HL-60/S4 (cell line): ENCODE results near the gene FGD5.

Experiments
- in situ Hi-C: fragments of 300-500 bp; cut with MboI; formaldehyde crosslinking; loops from 2 replicates; pipeline ENCODE4 v1.14.3; 2022; ENCODE audit warnings: low sequenced_read_pairs

Gene FGD5

DNA sequence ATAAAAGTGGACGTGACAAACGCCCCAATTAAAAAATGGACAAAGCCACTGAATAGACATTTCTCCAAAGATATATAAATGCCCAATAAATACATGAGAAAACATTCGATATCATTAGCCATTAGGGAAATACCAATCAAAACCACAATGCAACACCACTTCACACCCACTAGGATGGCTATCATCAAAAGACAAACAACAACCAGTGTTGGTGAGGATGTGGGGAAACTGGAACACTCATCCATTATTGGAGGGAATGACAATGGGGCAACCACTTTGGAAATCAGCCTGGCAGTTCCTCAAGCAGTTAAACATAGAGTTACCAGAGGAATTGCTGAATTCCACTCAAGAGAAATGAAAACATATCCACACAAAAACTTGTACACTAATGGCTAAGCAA is 32.4 kb upstream of the FGD5 start:
- in situ Hi-C loops, result loop anchor here (10.0 kb wide), 2 partner anchors 112 to 282 kb away; partner anchors contain the start of gene C3orf20

DNA sequence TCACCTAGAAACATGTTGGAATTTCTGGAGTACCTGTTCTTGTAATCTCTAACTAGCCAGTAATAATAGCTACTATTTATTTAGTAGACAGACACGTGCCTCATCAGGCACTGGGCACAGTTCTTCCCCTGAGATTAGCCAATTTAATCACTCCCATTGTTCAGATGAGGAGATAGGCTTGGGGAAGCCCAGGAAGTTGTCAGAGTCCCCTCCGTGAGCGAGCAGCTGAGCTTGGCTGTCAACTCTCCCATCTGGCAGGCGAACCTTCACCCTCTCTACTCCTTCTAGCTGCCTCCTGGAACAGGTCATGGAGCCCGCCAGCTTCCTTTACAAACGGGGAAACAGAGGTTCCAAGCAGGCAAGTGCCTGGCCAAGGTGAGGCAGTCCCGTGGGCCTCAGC is 31.1 kb upstream of the FGD5 start:
- in situ Hi-C loops, result loop anchor here (10.0 kb wide), 2 partner anchors 113 to 283 kb away; partner anchors contain the start of gene C3orf20

DNA sequence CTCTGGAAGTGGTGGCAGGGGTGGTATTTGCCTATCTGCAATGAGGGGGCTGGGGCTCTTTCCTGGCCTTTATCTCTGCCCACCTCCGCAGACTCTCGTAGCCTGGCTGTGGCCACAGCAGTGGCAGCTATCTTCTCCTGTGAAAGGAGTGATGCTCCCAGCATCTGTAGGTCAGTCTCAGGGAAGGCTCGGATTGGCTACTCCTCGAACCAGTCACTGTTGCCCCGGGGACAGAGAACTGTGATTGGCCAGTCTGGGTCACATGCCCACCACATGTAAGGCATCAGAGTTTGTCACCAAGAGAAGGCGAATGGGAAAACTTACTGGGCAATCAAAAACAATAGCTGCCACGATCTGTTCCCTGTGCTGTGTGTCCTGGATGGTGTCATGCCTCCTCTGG is 30.1 kb upstream of the FGD5 start:
- in situ Hi-C loops, result loop anchor here (10.0 kb wide), 2 partner anchors 114 to 284 kb away; partner anchors contain the start of gene C3orf20

DNA sequence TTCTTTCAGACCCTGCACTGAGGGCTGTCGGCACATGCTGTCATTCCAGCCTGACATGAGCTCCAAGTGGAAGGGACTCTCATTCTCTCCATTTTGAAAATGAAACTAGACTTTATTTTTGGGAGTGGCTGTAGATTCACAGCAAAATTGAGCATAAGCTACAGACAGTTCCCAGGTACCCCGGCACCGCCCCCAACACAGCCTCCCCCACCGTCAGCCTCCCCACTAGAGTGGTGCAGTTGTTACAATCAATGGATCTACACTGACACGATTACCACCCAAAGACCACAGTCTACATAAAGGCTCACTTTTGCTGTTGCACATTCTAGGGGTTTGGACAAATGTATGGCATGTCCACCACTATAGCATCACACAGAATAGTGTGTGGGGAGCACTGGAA is 29.5 kb upstream of the FGD5 start:
- in situ Hi-C loops, result loop anchor here (10.0 kb wide), 2 partner anchors 114 to 284 kb away; partner anchors contain the start of gene C3orf20

DNA sequence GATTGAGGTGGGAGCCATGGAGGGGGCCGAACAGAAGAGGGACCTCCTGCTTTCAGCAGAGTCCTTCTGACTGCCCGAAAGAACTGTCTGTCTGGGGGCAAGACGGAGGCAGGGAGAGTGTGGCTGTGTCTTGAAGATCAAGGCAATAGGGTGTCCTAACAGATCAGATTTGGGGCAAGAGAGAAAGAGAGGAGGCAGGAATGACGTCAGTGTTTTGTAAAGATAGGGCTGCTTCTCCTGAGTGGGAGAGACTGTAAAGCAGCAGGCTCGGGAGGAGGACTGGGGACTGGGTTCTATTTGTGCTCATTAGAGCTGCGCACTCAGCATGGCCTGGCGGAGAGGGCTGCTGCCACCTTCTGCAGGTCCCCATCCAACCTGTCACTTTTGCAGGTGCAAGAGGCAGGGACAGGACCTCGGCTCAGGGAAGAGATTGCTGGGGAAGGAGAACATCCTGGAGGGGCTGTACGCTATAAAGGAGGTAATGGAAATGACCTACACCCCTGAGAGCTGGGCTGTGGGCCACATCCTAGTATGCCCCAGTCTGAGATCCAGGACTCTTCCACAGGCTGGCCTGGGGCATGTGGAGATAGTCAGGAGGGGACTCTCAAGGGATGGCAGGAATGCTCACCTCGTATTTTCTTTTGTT is 29.0 kb upstream of the FGD5 start:
- in situ Hi-C loops, result loop anchor here (10.0 kb wide), 3 partner anchors 115 to 285 kb away; partner anchors contain the start of gene C3orf20

DNA sequence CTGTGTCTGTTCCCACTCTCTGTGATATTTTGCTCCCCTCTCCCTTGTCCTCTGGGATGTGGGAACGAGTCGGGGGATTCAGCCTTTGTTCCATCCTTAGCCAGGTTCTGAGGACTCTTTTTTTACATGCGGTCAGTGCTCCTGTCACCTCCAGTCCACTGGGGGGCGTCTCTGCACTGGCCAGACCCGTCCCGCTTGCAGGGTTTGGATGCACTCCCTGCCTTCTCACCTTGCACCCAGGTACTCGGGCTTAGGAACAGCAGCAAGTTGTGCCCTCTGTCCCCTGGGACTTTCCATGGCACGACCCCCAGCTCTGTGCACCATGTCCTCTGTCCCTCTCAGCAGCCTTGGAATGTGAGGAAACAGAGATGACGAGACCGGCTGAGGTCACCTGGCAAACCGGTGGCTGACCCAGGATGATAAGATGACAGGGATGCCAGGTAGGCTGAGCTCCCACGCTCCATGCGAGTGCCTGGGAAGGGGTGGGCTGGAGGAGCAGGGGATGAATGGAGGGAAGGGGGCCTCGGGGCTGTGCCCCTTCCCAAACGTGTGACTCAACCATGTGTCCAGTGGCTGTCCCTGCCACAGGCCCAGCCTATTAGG is 27.3 kb upstream of the FGD5 start:
- in situ Hi-C loops, result loop anchor here (10.0 kb wide), 1 partner anchor 133 kb away; no protein-coding TSS in a partner anchor

DNA sequence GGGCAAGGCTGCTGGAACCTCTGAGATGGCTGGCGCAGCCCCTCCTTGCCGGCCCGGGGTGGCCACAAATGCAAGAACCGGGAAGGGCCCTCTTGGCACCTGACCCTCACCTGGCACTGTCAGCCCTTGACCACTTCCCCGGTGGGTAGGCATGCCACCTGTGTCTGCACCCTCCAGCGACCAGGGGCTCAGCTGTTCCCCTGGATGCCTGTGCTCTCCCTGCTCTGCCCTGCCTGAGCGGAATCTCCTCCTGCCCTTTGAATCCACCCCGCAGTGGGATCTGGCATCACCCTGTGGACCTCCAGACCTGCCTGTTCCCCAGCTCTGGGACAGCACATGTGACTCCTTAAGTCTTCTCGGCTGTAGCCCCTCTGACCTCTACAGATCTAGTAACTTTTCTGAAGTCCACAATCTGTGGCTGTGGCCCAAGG is 26.1 kb upstream of the FGD5 start:
- in situ Hi-C loops, result loop anchor here (10.0 kb wide), 1 partner anchor 132 kb away; no protein-coding TSS in a partner anchor

DNA sequence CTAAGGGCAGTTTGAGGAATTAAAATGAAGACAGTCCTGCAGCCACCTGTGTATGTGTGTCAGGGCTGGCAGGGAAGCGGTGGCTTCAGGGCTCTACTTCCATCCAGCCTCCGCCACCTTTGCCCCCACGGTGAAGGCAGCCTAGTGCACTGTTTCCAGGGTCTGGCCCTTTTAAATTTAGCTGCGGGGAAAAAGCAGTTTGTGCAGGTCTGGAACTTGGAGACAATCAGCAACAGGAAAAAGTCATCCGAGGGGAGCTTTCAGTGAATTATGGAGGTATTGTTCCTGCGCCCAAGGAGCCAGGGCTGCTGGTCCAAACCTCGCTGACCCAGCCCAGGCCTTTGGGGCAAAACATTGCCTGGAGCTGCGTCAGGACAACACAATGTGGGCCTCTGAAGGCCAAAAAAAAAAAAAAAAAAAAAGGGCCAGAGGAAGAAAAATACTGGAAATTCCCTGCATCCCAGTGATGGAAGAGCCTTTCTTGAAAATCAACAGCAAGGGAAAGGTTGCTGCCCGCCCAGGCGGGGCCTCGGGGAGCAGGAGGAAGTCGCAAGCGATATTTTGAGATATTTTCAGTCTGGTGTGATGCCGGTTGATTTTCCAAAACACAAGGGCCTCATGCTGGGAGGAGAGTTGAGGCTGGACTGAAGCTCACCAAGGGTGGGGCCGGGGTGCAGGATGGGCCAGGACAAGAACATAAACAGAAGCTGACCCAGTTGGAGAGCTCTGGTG is 25.5 kb upstream of the FGD5 start:
- in situ Hi-C loops, result loop anchor here (10.0 kb wide), 1 partner anchor 132 kb away; no protein-coding TSS in a partner anchor

DNA sequence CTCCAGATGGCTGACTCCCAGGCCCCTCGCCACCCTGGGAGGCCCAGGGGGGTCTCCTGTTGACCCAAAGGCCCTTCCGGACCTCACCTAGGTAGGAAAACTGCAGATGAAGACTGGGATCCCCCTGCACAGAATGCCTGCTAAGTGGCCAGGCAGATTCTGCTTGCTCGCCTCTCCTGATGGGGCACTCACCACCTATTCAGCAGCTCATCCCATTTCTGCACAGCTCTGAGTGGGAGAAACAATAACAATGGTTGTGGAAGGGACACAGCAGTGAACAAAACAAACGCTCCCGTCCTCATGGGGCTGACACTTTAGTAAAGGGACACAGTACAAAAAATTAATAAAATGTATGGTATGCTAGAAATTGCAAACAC is 24.9 kb upstream of the FGD5 start:
- in situ Hi-C loops, result loop anchor here (10.0 kb wide), 1 partner anchor 131 kb away; no protein-coding TSS in a partner anchor

DNA sequence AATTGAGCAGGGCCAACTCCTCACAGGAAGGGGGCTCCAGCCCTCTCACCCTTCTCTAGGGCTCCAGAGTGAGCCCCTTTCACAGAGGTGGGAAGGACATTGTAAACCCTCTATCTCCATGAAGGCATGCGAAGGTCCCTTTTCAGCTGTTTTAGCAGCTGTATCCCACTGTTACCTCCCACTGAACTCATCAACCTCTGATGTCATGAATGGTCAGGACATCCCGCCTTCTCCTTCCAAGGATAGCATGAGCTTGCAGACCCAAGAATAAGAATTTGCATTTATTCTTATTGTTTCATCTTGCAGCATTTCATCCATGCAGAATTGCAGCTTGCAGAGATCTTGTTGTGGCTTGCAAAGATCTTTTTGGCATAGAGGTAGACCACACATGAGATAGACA is 24.3 kb upstream of the FGD5 start:
- in situ Hi-C loops, result loop anchor here (10.0 kb wide), 1 partner anchor 130 kb away; no protein-coding TSS in a partner anchor

DNA sequence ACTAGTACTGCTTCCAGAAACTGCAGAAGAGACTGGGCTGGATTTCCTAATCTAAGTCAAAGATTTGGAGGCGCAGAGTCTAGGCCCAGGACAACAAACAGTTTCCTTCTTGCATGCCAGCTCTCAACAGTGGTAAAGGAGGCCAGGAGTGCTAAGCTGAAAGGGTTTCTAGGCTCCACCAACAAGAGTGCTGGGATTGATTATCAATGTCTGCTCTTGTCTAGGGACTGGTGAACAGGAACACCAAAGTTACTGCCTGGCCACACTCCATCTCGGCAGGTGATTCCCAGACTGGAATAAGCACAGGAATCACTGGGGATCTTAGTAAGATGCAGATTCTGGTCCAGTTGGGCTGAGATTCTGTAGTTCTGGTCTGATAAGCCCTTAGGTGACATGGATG is 22.8 kb upstream of the FGD5 start:
- in situ Hi-C loops, result loop anchor here (10.0 kb wide), 1 partner anchor 129 kb away; no protein-coding TSS in a partner anchor

DNA sequence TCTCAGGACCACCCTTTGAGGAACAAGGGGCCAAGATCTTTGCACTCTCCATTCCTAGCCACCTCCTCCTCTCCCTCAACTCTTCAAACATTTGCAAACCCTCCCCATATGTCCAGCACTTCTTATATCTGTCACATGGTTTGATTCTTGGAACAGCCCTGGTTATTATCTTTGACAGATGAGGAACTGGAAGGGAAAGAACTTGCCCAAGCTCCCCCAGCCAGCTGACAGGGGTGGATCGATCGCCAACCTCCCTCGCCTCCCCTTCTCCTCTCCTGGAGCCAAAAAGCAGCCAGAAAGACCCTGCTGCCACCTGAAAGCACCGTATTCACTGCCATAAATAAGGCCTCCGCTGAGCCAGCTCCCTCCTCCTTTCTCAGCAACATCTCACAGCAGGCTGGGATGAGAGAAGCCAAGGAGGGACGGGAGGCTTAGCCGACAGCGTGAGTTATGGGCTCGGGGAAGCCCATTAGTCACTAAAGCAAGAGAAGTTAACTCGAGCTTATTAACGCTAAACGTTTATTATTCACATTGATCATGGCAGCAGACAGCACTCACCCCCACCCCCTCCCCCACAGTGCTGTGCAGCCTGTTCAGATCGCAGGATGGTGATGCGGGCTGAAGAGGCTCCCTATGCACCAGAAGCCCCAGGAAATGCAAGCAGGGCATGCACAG is 22.2 kb upstream of the FGD5 start:
- in situ Hi-C loops, result loop anchor here (10.0 kb wide), 1 partner anchor 128 kb away; no protein-coding TSS in a partner anchor

DNA sequence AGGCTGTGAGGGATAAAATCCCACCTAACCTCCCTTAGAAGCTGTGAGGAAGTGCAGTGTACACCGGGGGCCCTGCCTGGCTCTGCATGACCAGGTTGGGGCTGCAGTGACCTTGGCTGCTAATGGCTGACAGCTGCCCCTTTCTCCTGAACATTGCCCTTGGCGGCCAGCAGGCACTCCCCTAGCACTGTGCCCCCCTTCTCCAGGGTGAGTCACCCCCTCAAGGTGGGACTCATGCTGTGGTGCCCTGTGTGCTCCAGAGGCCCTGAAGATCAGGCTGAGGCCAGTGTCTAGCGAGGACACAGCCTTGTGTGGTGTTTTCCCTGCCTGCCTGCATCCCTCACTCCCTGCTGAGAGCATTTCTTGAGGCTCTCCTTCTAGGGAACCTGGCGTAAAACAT is 21.0 kb upstream of the FGD5 start:
- in situ Hi-C loops, result loop anchor here (10.0 kb wide), 1 partner anchor 127 kb away; no protein-coding TSS in a partner anchor

DNA sequence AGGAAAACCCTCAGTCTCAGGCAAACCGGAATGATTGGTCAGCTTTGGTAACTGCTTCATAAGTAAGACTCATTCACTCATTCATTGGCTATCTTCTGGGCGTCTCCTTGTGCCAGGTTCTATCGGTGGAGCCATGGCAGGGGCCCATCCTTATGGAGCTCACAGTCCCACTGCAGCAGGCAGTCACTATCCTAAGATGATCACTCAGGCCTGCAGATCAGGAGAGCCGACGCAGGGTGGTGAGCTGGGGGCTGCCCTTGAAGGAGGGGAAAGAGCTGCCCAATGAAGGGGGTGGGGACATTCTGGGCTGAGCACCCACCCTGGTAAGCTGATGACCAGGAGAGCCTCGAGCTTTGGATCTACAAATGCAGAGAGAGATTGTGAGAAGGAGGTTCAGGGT is 20.5 kb upstream of the FGD5 start:
- in situ Hi-C loops, result loop anchor here (10.0 kb wide), 1 partner anchor 127 kb away; no protein-coding TSS in a partner anchor

DNA sequence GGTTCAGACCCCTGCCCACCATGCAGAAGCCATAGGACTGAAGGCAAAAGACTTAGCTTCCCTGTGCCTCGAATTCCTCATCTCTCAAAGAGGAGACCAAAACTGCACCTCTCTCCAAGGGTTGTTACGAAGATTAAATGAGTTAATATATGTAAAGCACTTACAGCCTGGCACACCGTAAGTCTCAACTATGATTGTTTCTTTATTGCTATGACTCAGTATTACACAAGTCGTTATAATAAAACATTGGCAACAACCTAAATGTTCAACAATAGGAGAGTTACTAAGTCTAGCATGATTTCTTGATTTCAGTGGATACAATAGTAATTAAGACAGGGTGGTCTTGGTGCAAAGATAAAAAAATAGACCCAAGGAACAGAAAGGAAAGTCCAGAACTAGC is 19.6 kb upstream of the FGD5 start:
- in situ Hi-C loops, result loop anchor here (10.0 kb wide), 1 partner anchor 126 kb away; no protein-coding TSS in a partner anchor

DNA sequence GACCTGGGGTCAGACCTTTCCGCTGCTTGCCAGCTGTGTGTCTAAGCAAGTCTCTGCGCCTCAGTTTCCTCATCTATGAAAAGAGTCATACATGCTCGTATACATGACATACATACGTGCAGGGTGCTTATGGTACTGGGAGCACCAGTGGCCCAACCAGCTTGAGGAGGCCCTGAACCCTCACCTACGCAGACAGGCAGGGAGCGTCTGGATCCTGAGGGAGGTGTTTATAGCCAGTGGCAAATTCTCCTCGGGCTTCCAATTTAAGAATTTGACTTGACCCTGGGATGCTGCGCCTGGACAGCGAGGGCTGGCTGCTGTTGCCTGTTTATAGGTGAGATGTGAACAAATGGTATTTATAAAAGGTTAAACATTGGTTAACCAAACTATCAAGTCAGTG is 17.7 kb upstream of the FGD5 start:
- in situ Hi-C loops, result no loop called here

DNA sequence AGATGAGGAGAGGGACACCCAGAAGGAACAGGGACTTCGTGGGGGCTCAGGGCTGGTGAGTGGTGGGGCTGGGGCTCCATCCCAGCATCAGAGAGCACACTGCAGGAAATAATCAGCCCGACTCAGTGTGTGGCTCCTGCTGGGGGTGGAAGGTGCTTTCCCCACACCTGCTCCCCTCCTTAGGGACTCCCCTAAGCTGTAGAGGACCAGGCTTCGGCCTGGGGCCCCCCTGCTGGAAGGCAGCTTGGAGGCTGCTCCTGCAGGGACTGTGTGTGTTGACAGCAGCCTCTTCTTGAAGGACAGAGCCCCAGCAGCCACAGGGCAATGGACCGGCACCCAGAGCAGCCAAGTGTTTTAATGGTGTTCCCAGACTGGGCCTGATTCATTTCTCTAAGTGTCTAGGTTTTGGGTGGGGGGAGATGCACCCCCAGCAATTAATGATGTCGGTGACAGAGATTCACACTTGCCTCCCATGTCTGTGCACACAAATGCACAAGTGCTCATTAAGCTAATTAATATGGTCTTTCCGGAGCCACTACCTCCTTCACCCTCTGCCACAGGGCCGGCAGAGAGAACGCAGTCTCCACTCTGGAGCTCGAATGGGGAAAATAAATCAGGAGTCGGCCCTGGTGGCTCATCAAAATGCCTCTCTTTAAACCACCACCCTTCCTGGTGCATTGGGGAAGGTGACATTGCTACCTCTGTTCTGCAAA is 16.9 kb upstream of the FGD5 start:
- in situ Hi-C loops, result no loop called here

DNA sequence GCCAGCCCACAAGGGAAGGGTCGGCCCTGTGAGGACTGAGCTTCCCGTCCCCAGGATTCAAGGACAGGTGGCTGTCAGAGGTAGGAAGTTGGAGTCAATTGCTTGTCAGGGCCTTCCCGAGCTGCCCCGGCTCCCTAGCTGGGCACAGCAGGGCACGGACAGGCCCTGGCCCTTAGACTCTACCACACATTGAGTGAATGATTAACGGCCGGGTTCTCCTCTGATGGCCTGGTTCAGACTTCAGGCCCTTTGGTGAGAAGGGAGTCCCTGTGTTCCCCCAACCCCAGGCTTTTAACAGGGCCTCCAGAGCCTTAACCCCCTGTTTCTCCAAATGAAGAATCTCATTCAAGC is 16.4 kb upstream of the FGD5 start:
- in situ Hi-C loops, result no loop called here

DNA sequence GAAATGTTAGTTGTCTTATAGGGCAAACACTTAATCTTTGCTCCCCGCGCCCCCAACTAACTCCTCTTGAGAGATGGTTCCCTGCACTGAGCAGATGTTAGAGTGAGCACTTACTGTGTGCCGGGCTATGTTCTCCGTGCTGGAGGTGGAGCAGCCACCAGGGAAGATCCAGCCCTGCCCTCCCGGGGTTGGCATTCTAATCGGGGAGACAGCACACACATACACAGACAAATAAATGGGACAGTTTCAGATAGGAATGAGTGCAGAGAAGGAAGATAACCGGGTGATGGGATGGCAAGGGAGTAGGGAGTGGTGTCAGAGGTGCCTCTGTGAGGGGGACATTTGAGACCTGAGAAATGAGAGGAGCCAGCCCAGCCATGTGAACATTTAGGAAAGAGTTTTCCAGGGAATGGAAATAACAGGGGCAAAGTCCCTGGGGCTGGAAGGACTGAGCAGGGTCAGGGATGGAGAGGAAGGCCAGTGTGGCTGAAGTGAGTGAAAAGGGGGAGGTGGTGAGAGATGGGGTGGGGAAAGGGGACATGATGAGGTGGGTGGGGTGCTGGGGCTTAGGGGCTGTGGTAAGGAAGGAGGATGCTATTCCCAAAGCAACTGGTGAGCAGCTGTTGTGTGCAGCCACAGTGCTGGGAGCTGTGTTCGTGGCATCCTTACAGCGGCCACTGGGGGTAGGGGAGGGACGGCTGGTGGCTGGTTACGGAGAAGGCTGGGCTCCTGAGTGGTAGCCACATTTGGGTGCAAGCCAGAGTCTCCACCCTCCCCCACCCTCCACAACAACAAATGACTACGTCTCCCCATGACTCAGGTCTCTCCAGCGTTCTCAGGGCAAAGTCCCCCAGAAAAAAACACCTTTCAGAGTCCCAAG is 15.4 kb upstream of the FGD5 start:
- in situ Hi-C loops, result no loop called here
